K562 (cell line): ENCODE measurements around the gene VPREB3. TPM values are rescaled to one million over a fixed set of nuclear protein-coding genes. Genes with fewer than 3 reads are reported as not detected.

Experiments
- CREM ChIP-seq: IDR thresholded peaks from 2 replicates; pipeline ENCODE4 v1.6.1; 2014; ENCODE audit warnings: antibody characterized with exemption, low read depth
- GABPA ChIP-seq: fragments of 200-800 bp; sonication (Bioruptor generic); conservative IDR thresholded peaks from 2 replicates; pipeline ENCODE4 v1.6.1; 2016; ENCODE audit warnings: low read depth, missing genetic modification characterization, missing compliant biosample characterization
- GATAD2A ChIP-seq: fragments of 450-650 bp; IDR thresholded peaks from 2 replicates; pipeline ENCODE4 v1.6.1; 2017
- HIVEP1 ChIP-seq: fragments of 250-450 bp; sonication (Bioruptor Pico); IDR thresholded peaks from 2 replicates; pipeline ENCODE4 v1.4.0; 2020; ENCODE audit warnings: mild to moderate bottlenecking
- KDM1A ChIP-seq, 2 experiments: fragments of 450-650 bp; IDR thresholded peaks; 2 replicates each; pipeline ENCODE4 v1.6.1; 2016; ENCODE audit warnings: mild to moderate bottlenecking in 2 of 2
- MAZ ChIP-seq, 2 experiments: fragments of 450-650 bp in 1 of 2; sonication (generic) in 1 of 2; formaldehyde crosslinking; IDR thresholded peaks in 1 of 2; conservative IDR thresholded peaks in 1 of 2; 2 replicates each; pipeline versions ENCODE4 v1.4.0 to v1.5.0; 2020; ENCODE audit warnings: mild to moderate bottlenecking in 1 of 2, missing genetic modification reagents in 1 of 2
- NR2C2 ChIP-seq, 2 experiments: fragments of 200-800 bp in 1 of 2; sonication (Bioruptor generic) in 1 of 2; sonication (generic) in 1 of 2; formaldehyde crosslinking in 1 of 2; IDR thresholded peaks; 2 replicates each; pipeline versions ENCODE4 v1.6.1 to v1.8.0; 2016 to 2022; ENCODE audit warnings: mild to moderate bottlenecking in 1 of 2, missing compliant biosample characterization in 1 of 2, missing genetic modification characterization in 1 of 2, missing genetic modification reagents in 1 of 2
- PCBP1 ChIP-seq: fragments of 200-400 bp; formaldehyde crosslinking; IDR thresholded peaks from 2 replicates; pipeline ENCODE4 v1.6.1; 2018; ENCODE audit warnings: mild to moderate bottlenecking, low read depth, low read length; ENCODE audit not compliant: poor library complexity, severe bottlenecking
- RAD21 ChIP-seq, 2 experiments: fragments of 250-450 bp in 1 of 2; fragments of 450-650 bp in 1 of 2; sonication (Bioruptor Pico) in 1 of 2; formaldehyde crosslinking in 1 of 2; IDR thresholded peaks in 1 of 2; conservative IDR thresholded peaks in 1 of 2; 2 replicates each; pipeline versions ENCODE4 v1.4.0 to v1.8.0; 2020 to 2022; ENCODE audit warnings: mild to moderate bottlenecking in 2 of 2, moderate library complexity in 1 of 2
- REST ChIP-seq, 2 experiments: fragments of 450-650 bp; formaldehyde crosslinking in 1 of 2; IDR thresholded peaks; 2 replicates each; pipeline versions ENCODE4 v1.4.0 to v1.6.1; 2014 to 2020; ENCODE audit warnings: mild to moderate bottlenecking in 2 of 2, borderline replicate concordance in 1 of 2, low read depth in 1 of 2
- TAF9B ChIP-seq: fragments of 450-650 bp; IDR thresholded peaks from 2 replicates; pipeline ENCODE4 v1.6.1; 2018; ENCODE audit warnings: mild to moderate bottlenecking; ENCODE audit not compliant: partially characterized antibody
- TEAD1 ChIP-seq, 2 experiments: fragments of 450-650 bp in 1 of 2; sonication (generic) in 1 of 2; formaldehyde crosslinking; IDR thresholded peaks; 2 replicates each; pipeline versions ENCODE4 v1.4.0 to v1.8.0; 2020 to 2022; ENCODE audit warnings: mild to moderate bottlenecking in 2 of 2, missing genetic modification reagents in 1 of 2
- polyA plus RNA-seq, 8 experiments: library from polyadenylated mRNA; depleted of rRNA in 4 of 8; stranded (reverse) in 5 of 8; unstranded in 3 of 8; fragments of >200 nt; fragmentation: Nextera tagmentation in 2 of 8; fragmentation: Illumina TruSeq in 1 of 8; extraction: Ambion mirVana in 2 of 8; extraction: Trizol in 1 of 8; gene quantifications; 2 replicates each; pipeline versions ENCODE4 v1.2.1 to v1.2.3, GENCODE V29; 2011 to 2014; ENCODE audit warnings: inconsistent platforms in 1 of 8, missing spikeins in 1 of 8
- total RNA-seq, 7 experiments: library from RNA; depleted of rRNA in 6 of 7; stranded (reverse); fragments of >200 nt in 6 of 7; fragmentation: Illumina TruSeq in 2 of 7; extraction: Trizol in 2 of 7; gene quantifications; 2 replicates each; pipeline versions ENCODE4 v1.2.1 to v1.2.3, GENCODE V29; 2011 to 2021; ENCODE audit warnings: low replicate concordance in 1 of 7
- TF ChIP-seq, protein P1 (sequence below): sonication (generic); formaldehyde crosslinking; IDR thresholded peaks from 2 replicates; pipeline ENCODE4 v1.4.0; 2020; ENCODE audit warnings: mild to moderate bottlenecking, missing genetic modification reagents
- TF ChIP-seq, protein P2 (sequence below): fragments of 450-650 bp; IDR thresholded peaks from 2 replicates; pipeline ENCODE4 v1.6.1; 2014; ENCODE audit warnings: low read depth, mild to moderate bottlenecking, moderate library complexity, borderline replicate concordance

The VPREB3 gene
- total and polyA plus RNA-seq, 9 of the 15 experiments (the other 6 are each of a cell fraction or from before 2014, with no cell fraction given) = 0.14 to 0.71 (median 0.20) TPM; not detected in 6

- TF ChIP-seq, protein P1, sequence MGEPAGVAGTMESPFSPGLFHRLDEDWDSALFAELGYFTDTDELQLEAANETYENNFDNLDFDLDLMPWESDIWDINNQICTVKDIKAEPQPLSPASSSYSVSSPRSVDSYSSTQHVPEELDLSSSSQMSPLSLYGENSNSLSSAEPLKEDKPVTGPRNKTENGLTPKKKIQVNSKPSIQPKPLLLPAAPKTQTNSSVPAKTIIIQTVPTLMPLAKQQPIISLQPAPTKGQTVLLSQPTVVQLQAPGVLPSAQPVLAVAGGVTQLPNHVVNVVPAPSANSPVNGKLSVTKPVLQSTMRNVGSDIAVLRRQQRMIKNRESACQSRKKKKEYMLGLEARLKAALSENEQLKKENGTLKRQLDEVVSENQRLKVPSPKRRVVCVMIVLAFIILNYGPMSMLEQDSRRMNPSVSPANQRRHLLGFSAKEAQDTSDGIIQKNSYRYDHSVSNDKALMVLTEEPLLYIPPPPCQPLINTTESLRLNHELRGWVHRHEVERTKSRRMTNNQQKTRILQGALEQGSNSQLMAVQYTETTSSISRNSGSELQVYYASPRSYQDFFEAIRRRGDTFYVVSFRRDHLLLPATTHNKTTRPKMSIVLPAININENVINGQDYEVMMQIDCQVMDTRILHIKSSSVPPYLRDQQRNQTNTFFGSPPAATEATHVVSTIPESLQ (CRISPR knock-in tag) = 0 out of 2 replicates have a peak, but pooled peaks have one; percentile 38
- TF ChIP-seq TAF9B = no peak
- peak; percentile 70 for TF ChIP-seq REST (IDR thresholded peaks at IDR 0.05; ENCODE audit: borderline replicate concordance)
- no peak for TF ChIP-seq REST (CRISPR knock-in tag; IDR thresholded peaks at IDR 0.05; ENCODE audit: low read depth)
- peak; percentile 35; the same call in 1 of the 2 replicates for TF ChIP-seq CREM
- TF ChIP-seq HIVEP1 = no peak
- TF ChIP-seq PCBP1 = peak; percentile 48
- TF ChIP-seq, protein P2, sequence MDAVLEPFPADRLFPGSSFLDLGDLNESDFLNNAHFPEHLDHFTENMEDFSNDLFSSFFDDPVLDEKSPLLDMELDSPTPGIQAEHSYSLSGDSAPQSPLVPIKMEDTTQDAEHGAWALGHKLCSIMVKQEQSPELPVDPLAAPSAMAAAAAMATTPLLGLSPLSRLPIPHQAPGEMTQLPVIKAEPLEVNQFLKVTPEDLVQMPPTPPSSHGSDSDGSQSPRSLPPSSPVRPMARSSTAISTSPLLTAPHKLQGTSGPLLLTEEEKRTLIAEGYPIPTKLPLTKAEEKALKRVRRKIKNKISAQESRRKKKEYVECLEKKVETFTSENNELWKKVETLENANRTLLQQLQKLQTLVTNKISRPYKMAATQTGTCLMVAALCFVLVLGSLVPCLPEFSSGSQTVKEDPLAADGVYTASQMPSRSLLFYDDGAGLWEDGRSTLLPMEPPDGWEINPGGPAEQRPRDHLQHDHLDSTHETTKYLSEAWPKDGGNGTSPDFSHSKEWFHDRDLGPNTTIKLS = peak; percentile 62
- TF ChIP-seq MAZ (CRISPR knock-in tag; conservative IDR thresholded peaks at IDR 0.05 in 1 of 2, IDR thresholded peaks at IDR 0.05 in 1 of 2) = peak in 1 of 2 experiments; percentile 17; a peak in 1 of 4 replicates
- peak; percentile 93 for TF ChIP-seq GABPA (tag)
- no peak for TF ChIP-seq KDM1A (IDR thresholded peaks at IDR 0.05)
- TF ChIP-seq TEAD1 (CRISPR knock-in tag; IDR thresholded peaks at IDR 0.05) = 0 out of 4 replicates have a peak, but pooled peaks of 1 of the 2 experiments have one; percentile 21
- no peak for TF ChIP-seq GATAD2A
- TF ChIP-seq RAD21 (CRISPR knock-in tag; conservative IDR thresholded peaks at IDR 0.05 in 1 of 2, IDR thresholded peaks at IDR 0.05 in 1 of 2) = peak in 1 of 2 experiments; percentile 22; a peak in 1 of 4 replicates
- TF ChIP-seq NR2C2 (CRISPR knock-in tag; IDR thresholded peaks at IDR 0.05) = no peak
- TF ChIP-seq NR2C2 (tag; IDR thresholded peaks at IDR 0.05) = peak; percentile 49; the same call in 1 of the 2 replicates
Measured at GRCh38 chr22:23750714-23751440, 3.3 kb downstream of the VPREB3 start, which contains the start of gene ZNF70 (continued).
